ENCODE measurements around the gene RALBP1. TPM values are rescaled to one million over a fixed set of nuclear protein-coding genes. Genes with fewer than 3 reads are reported as not detected.

Gene RALBP1
- total and polyA plus RNA-seq, 2 of the 4 experiments (the other 2 are of a cell fraction), result 30.6 to 38.2 TPM

GRCh38 chr18:9508446-9509025 is 33.2 kb downstream of the RALBP1 start:
- no peaks in the 10 kb centered on the region for H3K27me3 ChIP-seq (ENCODE audit: control insufficient read depth, insufficient read depth, low read length)
- intact Hi-C loops (cut with micrococcal nuclease) (no loop called here), dilution Hi-C loops (cut with HindIII; ENCODE audit: low sequenced_read_pairs, unreplicated experiment) (no loop called here), in situ Hi-C loops (cut with MboI; ENCODE audit: low sequenced_read_pairs) (no loop called here)
- H3K4me3 ChIP-seq (ENCODE audit: insufficient read depth, low read depth, low read length), result no peak overlapping the region
- no peaks in the 10 kb centered on the region for H3K9me3 ChIP-seq (ENCODE audit: control insufficient read depth, insufficient read depth, low read length)
- H3K4me2 ChIP-seq (ENCODE audit: low read depth, low read length), result peak overlapping the region; percentile 63; the same call in 1 of the 2 replicates
- ATAC-seq (ENCODE audit: low read depth) (peak; percentile 60), DNase-seq (peak; percentile 9)
- H2BK20ac ChIP-seq (ENCODE audit: low read depth, low read length), result peak overlapping the region; percentile 27; the same call in 1 of the 2 replicates
- POLR2A ChIA-PET (ENCODE audit: unreplicated experiment), result interaction anchor here (0.6 kb wide), 1 partner anchor 21 kb away, joined by 4 read pairs; no protein-coding TSS in a partner anchor
- peaks cover 17% of the 10 kb centered on the region for H4K20me1 ChIP-seq (ENCODE audit: insufficient read depth, low read length)
- H2BK15ac ChIP-seq (ENCODE audit: low read depth, low read length), result no peak overlapping the region
- H2AFZ ChIP-seq (replicated peaks; ENCODE audit: low read length, poor library complexity), result no peak overlapping the region
- BruUV-seq (replicated peaks), result no TSS peak
- no peak overlapping the region for H2AK9ac ChIP-seq (replicated peaks; ENCODE audit: low read depth, low read length, poor library complexity)
- H3K23ac ChIP-seq (ENCODE audit: low read depth, low read length), result no peak overlapping the region
- TF ChIP-seq CTCF (conservative IDR thresholded peaks at IDR 0.05; ENCODE audit: low read depth, low read length) (no peak), RAD21 (IDR thresholded peaks at IDR 0.05; ENCODE audit: low read length) (no peak), MAFK (IDR thresholded peaks at IDR 0.05; ENCODE audit: low read depth, low read length) (peak; percentile 82)
- no peak overlapping the region; the same call in 1 of the 2 replicates for H3K4ac ChIP-seq (ENCODE audit: low read depth, low read length)
- H2AK5ac ChIP-seq (ENCODE audit: low read depth, low read length), result no peak overlapping the region
- CTCF ChIA-PET, result no interaction called here
- H2BK120ac ChIP-seq (ENCODE audit: low read depth, low read length), result no peak overlapping the region; the same call in 1 of the 2 replicates
- peak overlapping the region; percentile 48; the same call in 1 of the 2 replicates for H4K5ac ChIP-seq (ENCODE audit: low read depth, low read length)
- 0 out of 2 replicates have a peak, but pooled peaks cover 2% of the 10 kb centered on the region for H3K36me3 ChIP-seq (ENCODE audit: control insufficient read depth, insufficient read depth, low read length)
- 0 out of 2 replicates have a peak overlapping the region, but pooled peaks have one; percentile 13 for H3K14ac ChIP-seq (replicated peaks; ENCODE audit: low read depth, low read length)
- no peak overlapping the region for H4K8ac ChIP-seq (ENCODE audit: low read depth in 2 of 2, low read length in 2 of 2)
- H3K9ac ChIP-seq (ENCODE audit: low read depth, low read length), result no peak overlapping the region
- peaks cover 6% of the 10 kb centered on the region; the same call in 1 of the 2 replicates for H3K9me1 ChIP-seq (ENCODE audit: insufficient read depth, low read length)
- no CpG with 5 or more reads among the region's 2 CpGs for WGBS, 2 experiments (ENCODE audit: extremely low coverage in 2 of 2, insufficient read length in 1 of 2)
- no peak overlapping the region for H3K27ac ChIP-seq (ENCODE audit: insufficient read depth, low read length)
- H2BK5ac ChIP-seq (ENCODE audit: low read depth, low read length, poor library complexity, severe bottlenecking), result peak overlapping the region; percentile 20
- H3K4me1 ChIP-seq (ENCODE audit: control insufficient read depth, insufficient read depth, low read length), result peaks cover 16% of the 10 kb centered on the region
- no peak overlapping the region for H3K56ac ChIP-seq (ENCODE audit: extremely low read depth, insufficient read depth, low read length)
- peak overlapping the region; percentile 92 for H3K18ac ChIP-seq (ENCODE audit: low read depth, low read length)
- H3K79me1 ChIP-seq (ENCODE audit: low read depth in 1 of 2, low read length in 2 of 2), result peaks cover 39 to 49% of the 10 kb centered on the region in 2 experiments
- no peak overlapping the region for H4K91ac ChIP-seq (ENCODE audit: insufficient read depth, low read depth, low read length)
